T-helper 1 cell treated with Interleukin-12 subunit alpha and Interleukin-12 subunit beta and Interleukin-4 antibody, amounts not matched to agents 30 μg/mL and 1 μg/mL, for 36 hours (primary cell): ENCODE results near the gene CALM1.

Experiments
- H3K27ac Mint-ChIP-seq: one replicate; pipeline ENCODE4 v1.8.0; 2021; ENCODE audit warnings: mild to moderate bottlenecking, mixed read lengths
- H3K27me3 Mint-ChIP-seq: one replicate; pipeline ENCODE4 v1.8.0; 2021; ENCODE audit warnings: low read depth, mixed read lengths
- H3K36me3 Mint-ChIP-seq: one replicate; pipeline ENCODE4 v1.8.0; 2021; ENCODE audit warnings: low read depth, mixed read lengths
- H3K4me1 Mint-ChIP-seq: one replicate; pipeline ENCODE4 v1.8.0; 2021; ENCODE audit warnings: low read depth, mixed read lengths
- H3K4me3 Mint-ChIP-seq: one replicate; pipeline ENCODE4 v1.8.0; 2021; ENCODE audit warnings: mild to moderate bottlenecking, moderate library complexity, mixed read lengths
- H3K9me3 Mint-ChIP-seq: one replicate; pipeline ENCODE4 v1.8.0; 2021; ENCODE audit warnings: mixed read lengths

Gene CALM1

GRCh38 chr14:90429754-90430153, 32.9 kb downstream of the CALM1 start:
- Mint-ChIP-seq H3K4me1 (no peaks in the 10 kb centered on the region), H3K4me3 (no peak overlapping the region), H3K9me3 (no peaks in the 10 kb centered on the region), H3K27me3 (no peaks in the 10 kb centered on the region), H3K36me3 (no peaks in the 10 kb centered on the region), H3K27ac (no peak overlapping the region)

- no peaks in the 10 kb centered on the region for H3K27me3 Mint-ChIP-seq
- no peak overlapping the region for H3K4me3 Mint-ChIP-seq
- H3K36me3 Mint-ChIP-seq: no peaks in the 10 kb centered on the region
- no peaks in the 10 kb centered on the region for H3K9me3 Mint-ChIP-seq
- no peaks in the 10 kb centered on the region for H3K4me1 Mint-ChIP-seq
- no peak overlapping the region for H3K27ac Mint-ChIP-seq
Observed at GRCh38 chr14:90434370-90435020, 37.7 kb downstream of the CALM1 start.

GRCh38 chr14:90438841-90439240, 42.0 kb downstream of the CALM1 start:
- Mint-ChIP-seq H3K27ac (no peak overlapping the region), H3K4me3 (no peak overlapping the region), H3K36me3 (no peaks in the 10 kb centered on the region), H3K27me3 (peaks cover 8% of the 10 kb centered on the region), H3K9me3 (no peaks in the 10 kb centered on the region), H3K4me1 (peaks cover 2% of the 10 kb centered on the region)

- no peak overlapping the region for H3K27ac Mint-ChIP-seq
- H3K4me1 Mint-ChIP-seq: peaks cover 2% of the 10 kb centered on the region
- H3K36me3 Mint-ChIP-seq: no peaks in the 10 kb centered on the region
Observed at GRCh38 chr14:90440021-90440451, 43.2 kb downstream of the CALM1 start.

GRCh38 chr14:90440592-90440991, 43.8 kb downstream of the CALM1 start:
- Mint-ChIP-seq H3K4me1 (peaks cover 2% of the 10 kb centered on the region), H3K27me3 (peaks cover 8% of the 10 kb centered on the region), H3K9me3 (no peaks in the 10 kb centered on the region), H3K4me3 (no peak overlapping the region), H3K36me3 (no peaks in the 10 kb centered on the region), H3K27ac (no peak overlapping the region)

More at GRCh38 chr14:90440021-90440451, 43.2 kb downstream of the CALM1 start:
- peaks cover 8% of the 10 kb centered on the region for H3K27me3 Mint-ChIP-seq
- H3K9me3 Mint-ChIP-seq: no peaks in the 10 kb centered on the region
- no peak overlapping the region for H3K4me3 Mint-ChIP-seq

- Mint-ChIP-seq H3K36me3 (no peaks in the 10 kb centered on the region), H3K27me3 (peaks cover 12% of the 10 kb centered on the region), H3K9me3 (no peaks in the 10 kb centered on the region), H3K4me3 (no peak overlapping the region), H3K27ac (no peak overlapping the region), H3K4me1 (peaks cover 2% of the 10 kb centered on the region)
Observed at GRCh38 chr14:90442388-90442787, 45.6 kb downstream of the CALM1 start.

- no peak overlapping the region for H3K27ac Mint-ChIP-seq
Observed at GRCh38 chr14:90443161-90444076, 46.6 kb downstream of the CALM1 start.

GRCh38 chr14:90444077-90444696, 47.4 kb downstream of the CALM1 start:
- no peak overlapping the region for H3K27ac Mint-ChIP-seq

More at GRCh38 chr14:90443161-90444076, 46.6 kb downstream of the CALM1 start:
- H3K4me1 Mint-ChIP-seq: peaks cover 2% of the 10 kb centered on the region
- H3K9me3 Mint-ChIP-seq: no peaks in the 10 kb centered on the region
- H3K27me3 Mint-ChIP-seq: peaks cover 12% of the 10 kb centered on the region
- no peak overlapping the region for H3K4me3 Mint-ChIP-seq
- H3K36me3 Mint-ChIP-seq: no peaks in the 10 kb centered on the region

GRCh38 chr14:90445011-90445410, 48.2 kb downstream of the CALM1 start:
- no peaks in the 10 kb centered on the region for H3K36me3 Mint-ChIP-seq
- no peak overlapping the region for H3K4me3 Mint-ChIP-seq
- H3K27me3 Mint-ChIP-seq: peaks cover 12% of the 10 kb centered on the region
- H3K27ac Mint-ChIP-seq: no peak overlapping the region
- peaks cover 2% of the 10 kb centered on the region for H3K4me1 Mint-ChIP-seq
- H3K9me3 Mint-ChIP-seq: no peaks in the 10 kb centered on the region

More at GRCh38 chr14:90444077-90444696, 47.4 kb downstream of the CALM1 start:
- peaks cover 12% of the 10 kb centered on the region for H3K27me3 Mint-ChIP-seq
- no peaks in the 10 kb centered on the region for H3K9me3 Mint-ChIP-seq
- peaks cover 2% of the 10 kb centered on the region for H3K4me1 Mint-ChIP-seq
- H3K4me3 Mint-ChIP-seq: no peak overlapping the region
- no peaks in the 10 kb centered on the region for H3K36me3 Mint-ChIP-seq

GRCh38 chr14:90446405-90446804, 49.6 kb downstream of the CALM1 start:
- H3K27me3 Mint-ChIP-seq: peaks cover 12% of the 10 kb centered on the region
- H3K27ac Mint-ChIP-seq: no peak overlapping the region
- no peaks in the 10 kb centered on the region for H3K9me3 Mint-ChIP-seq
- no peaks in the 10 kb centered on the region for H3K36me3 Mint-ChIP-seq
- no peak overlapping the region for H3K4me3 Mint-ChIP-seq
- peaks cover 2% of the 10 kb centered on the region for H3K4me1 Mint-ChIP-seq

GRCh38 chr14:90447720-90448497, 51.1 kb downstream of the CALM1 start:
- peaks cover 9% of the 10 kb centered on the region for H3K4me1 Mint-ChIP-seq
- H3K27ac Mint-ChIP-seq: no peak overlapping the region
- peaks cover 8% of the 10 kb centered on the region for H3K27me3 Mint-ChIP-seq
- H3K36me3 Mint-ChIP-seq: no peaks in the 10 kb centered on the region
- H3K4me3 Mint-ChIP-seq: no peak overlapping the region
- H3K9me3 Mint-ChIP-seq: no peaks in the 10 kb centered on the region

- H3K9me3 Mint-ChIP-seq: no peaks in the 10 kb centered on the region
- H3K4me1 Mint-ChIP-seq: peaks cover 7% of the 10 kb centered on the region
- H3K36me3 Mint-ChIP-seq: no peaks in the 10 kb centered on the region
- peaks cover 4% of the 10 kb centered on the region for H3K27me3 Mint-ChIP-seq
- no peak overlapping the region for H3K4me3 Mint-ChIP-seq
- no peak overlapping the region for H3K27ac Mint-ChIP-seq
Observed at GRCh38 chr14:90449411-90449810, 52.6 kb downstream of the CALM1 start.

GRCh38 chr14:90450151-90450550, 53.3 kb downstream of the CALM1 start:
- Mint-ChIP-seq H3K4me1 (peaks cover 7% of the 10 kb centered on the region), H3K36me3 (no peaks in the 10 kb centered on the region), H3K9me3 (no peaks in the 10 kb centered on the region), H3K4me3 (no peak overlapping the region), H3K27me3 (peaks cover 4% of the 10 kb centered on the region), H3K27ac (no peak overlapping the region)

GRCh38 chr14:90450667-90451066, 53.8 kb downstream of the CALM1 start:
- Mint-ChIP-seq H3K9me3 (no peaks in the 10 kb centered on the region), H3K27ac (no peak overlapping the region), H3K4me3 (no peak overlapping the region), H3K4me1 (peaks cover 7% of the 10 kb centered on the region), H3K36me3 (no peaks in the 10 kb centered on the region), H3K27me3 (peaks cover 4% of the 10 kb centered on the region)
